HG03571 (cell line): ENCODE data around the gene DDX49.

ENCODE experiments used
- ATAC-seq: cut with Tn5 transposase; IDR thresholded peaks from one replicate; pipeline ENCODE4 v1.9.1; 2021; ENCODE audit not compliant: unreplicated experiment

DDX49 gene

GRCh38 chr19:18969931-18970659 lies 50.6 kb downstream of the DDX49 start:
- ATAC-seq = no peak

GRCh38 chr19:18972301-18972811 lies 52.8 kb downstream of the DDX49 start:
- no peak for ATAC-seq

GRCh38 chr19:18972851-18973250 lies 53.3 kb downstream of the DDX49 start:
- no peak for ATAC-seq

GRCh38 chr19:18975011-18975410 lies 55.5 kb downstream of the DDX49 start:
- no peak for ATAC-seq

- no peak for ATAC-seq
Measured at GRCh38 chr19:18975869-18976268, 56.4 kb downstream of the DDX49 start.
